ENCODE results near the gene ATP5PD. TPM values are rescaled to one million over a fixed set of nuclear protein-coding genes. Genes with fewer than 3 reads are reported as not detected.

ATP5PD gene
- total RNA-seq, 1 donor from 2014 or later = 277 TPM

GRCh38 chr17:75012346-75013091 is 34.2 kb downstream of the ATP5PD start, which contains the start of gene MRPL58:
Gene MRPL58 (plus strand): TSS chr17:75012670. CDS start chr17:75012687, 17 bp downstream.
- peak; percentile 54 for DNase-seq (ENCODE audit: low read depth)
- no peaks in the 10 kb centered on the region for H3K27me3 ChIP-seq (ENCODE audit: control insufficient read depth, insufficient read depth, low read length)
- TF ChIP-seq, protein P1, sequence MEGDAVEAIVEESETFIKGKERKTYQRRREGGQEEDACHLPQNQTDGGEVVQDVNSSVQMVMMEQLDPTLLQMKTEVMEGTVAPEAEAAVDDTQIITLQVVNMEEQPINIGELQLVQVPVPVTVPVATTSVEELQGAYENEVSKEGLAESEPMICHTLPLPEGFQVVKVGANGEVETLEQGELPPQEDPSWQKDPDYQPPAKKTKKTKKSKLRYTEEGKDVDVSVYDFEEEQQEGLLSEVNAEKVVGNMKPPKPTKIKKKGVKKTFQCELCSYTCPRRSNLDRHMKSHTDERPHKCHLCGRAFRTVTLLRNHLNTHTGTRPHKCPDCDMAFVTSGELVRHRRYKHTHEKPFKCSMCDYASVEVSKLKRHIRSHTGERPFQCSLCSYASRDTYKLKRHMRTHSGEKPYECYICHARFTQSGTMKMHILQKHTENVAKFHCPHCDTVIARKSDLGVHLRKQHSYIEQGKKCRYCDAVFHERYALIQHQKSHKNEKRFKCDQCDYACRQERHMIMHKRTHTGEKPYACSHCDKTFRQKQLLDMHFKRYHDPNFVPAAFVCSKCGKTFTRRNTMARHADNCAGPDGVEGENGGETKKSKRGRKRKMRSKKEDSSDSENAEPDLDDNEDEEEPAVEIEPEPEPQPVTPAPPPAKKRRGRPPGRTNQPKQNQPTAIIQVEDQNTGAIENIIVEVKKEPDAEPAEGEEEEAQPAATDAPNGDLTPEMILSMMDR (IDR thresholded peaks at IDR 0.05; ENCODE audit: insufficient read depth, low read length, severe bottlenecking) = peak; percentile 69
- no peak for FAIRE-seq
- H3K4me3 ChIP-seq (ENCODE audit: low read depth, low read length) = peak within 1 kb of the TSS; percentile 98
- H3K36me3 ChIP-seq (ENCODE audit: control insufficient read depth, insufficient read depth, low read length) = peaks cover 2% of the 10 kb centered on the region

DNA sequence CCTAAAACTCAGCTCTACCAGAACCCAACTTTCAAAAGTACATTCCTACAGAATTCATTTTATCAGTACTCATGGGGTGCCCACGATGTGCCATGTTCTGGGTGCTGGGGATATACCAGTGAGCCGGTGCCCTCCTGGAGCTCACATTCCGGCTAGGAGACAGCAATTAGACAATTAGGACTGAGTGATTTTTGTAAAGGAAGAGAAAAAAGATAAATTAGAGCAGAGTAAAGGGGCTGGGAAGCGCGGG is 34.7 kb downstream of the ATP5PD start:
- DNase-seq (ENCODE audit: low read depth) (no peak), FAIRE-seq (no peak)
- Histone ChIP-seq H3K4me3 (ENCODE audit: low read depth, low read length) (peak overlapping the region; percentile 98), H3K36me3 (ENCODE audit: control insufficient read depth, insufficient read depth, low read length) (peaks cover 2% of the 10 kb centered on the region), H3K27me3 (ENCODE audit: control insufficient read depth, insufficient read depth, low read length) (no peaks in the 10 kb centered on the region)
- TF ChIP-seq, protein P1 (IDR thresholded peaks at IDR 0.05; ENCODE audit: insufficient read depth, low read length, severe bottlenecking) = no peak

DNA sequence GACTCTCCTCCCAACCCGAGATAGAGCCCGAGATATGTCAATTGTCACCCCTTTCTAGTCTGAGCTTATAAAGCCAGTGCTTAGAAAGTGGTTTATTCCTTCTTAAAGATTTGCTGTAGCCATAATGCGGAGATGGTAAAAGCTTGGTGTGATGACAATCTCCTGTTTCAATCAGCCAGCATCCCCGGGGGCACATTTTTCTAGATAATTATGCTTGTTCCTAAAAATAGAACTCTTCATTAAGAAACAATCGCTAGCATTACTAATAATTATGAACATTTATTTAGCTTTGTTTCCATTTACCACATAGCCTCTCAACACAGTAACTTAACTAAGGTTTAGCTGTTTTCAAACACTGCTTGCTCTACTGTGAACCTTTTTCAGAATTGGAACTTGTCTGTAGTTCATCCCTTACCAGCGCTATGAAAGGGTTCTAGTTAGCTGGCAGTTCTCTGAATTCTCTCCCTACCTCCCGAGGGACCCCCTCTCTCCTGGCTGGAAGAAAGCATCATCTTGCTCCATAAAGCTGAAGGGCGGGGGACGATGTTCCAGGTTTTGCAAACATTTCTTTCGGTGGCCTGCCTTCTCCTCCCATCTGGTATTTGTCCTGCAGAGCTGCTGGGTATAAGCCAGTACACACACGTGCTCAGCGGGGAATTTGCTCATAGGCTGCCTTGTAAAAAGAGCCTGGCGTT is 35.2 kb downstream of the ATP5PD start:
- Histone ChIP-seq H3K4me3 (ENCODE audit: low read depth, low read length) (peak overlapping the region; percentile 98), H3K36me3 (ENCODE audit: control insufficient read depth, insufficient read depth, low read length) (peaks cover 1% of the 10 kb centered on the region), H3K27me3 (ENCODE audit: control insufficient read depth, insufficient read depth, low read length) (no peaks in the 10 kb centered on the region)
- FAIRE-seq (no peak), DNase-seq (ENCODE audit: low read depth) (no peak)
- TF ChIP-seq, protein P1 (IDR thresholded peaks at IDR 0.05; ENCODE audit: insufficient read depth, low read length, severe bottlenecking) = no peak

GRCh38 chr17:75010683-75011400 is 35.9 kb downstream of the ATP5PD start:
- H3K36me3 ChIP-seq (ENCODE audit: control insufficient read depth, insufficient read depth, low read length) = no peaks in the 10 kb centered on the region
- no peaks in the 10 kb centered on the region for H3K27me3 ChIP-seq (ENCODE audit: control insufficient read depth, insufficient read depth, low read length)
- DNase-seq (ENCODE audit: low read depth) = peak; percentile 54
- no peak overlapping the region for H3K4me3 ChIP-seq (ENCODE audit: low read depth, low read length)
- no peak for FAIRE-seq
- TF ChIP-seq, protein P1 (IDR thresholded peaks at IDR 0.05; ENCODE audit: insufficient read depth, low read length, severe bottlenecking) = no peak

DNA sequence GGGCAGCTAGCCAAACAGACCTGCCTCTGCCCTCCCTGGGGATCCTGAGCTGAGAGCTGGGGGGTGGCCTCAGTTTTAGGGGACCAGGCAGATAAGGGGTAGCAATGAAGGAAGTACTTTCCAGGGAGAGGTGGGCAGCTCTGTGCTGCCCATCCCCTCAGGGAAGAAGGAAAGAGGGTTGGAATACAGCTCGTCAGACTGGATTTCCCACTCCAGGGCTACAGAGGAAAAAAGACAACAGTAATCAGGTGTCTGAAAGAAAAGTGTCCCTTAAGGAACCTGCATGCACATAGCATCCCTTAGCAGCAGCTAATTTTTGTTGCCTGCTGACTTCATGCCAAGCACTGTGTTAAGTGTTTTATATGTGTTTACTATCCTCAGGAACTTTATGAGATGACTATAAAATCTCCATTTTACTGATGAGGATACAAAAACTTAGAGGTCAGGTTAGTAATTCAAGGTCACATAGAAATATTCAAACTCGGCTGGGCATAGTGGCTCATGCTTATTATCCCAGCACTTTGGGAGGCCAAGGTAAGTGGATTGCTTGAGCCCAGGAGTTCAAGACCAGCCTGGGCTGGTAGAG is 37.5 kb downstream of the ATP5PD start:
- Histone ChIP-seq H3K4me3 (ENCODE audit: low read depth, low read length) (no peak overlapping the region), H3K27me3 (ENCODE audit: control insufficient read depth, insufficient read depth, low read length) (no peaks in the 10 kb centered on the region), H3K36me3 (ENCODE audit: control insufficient read depth, insufficient read depth, low read length) (no peaks in the 10 kb centered on the region)
- TF ChIP-seq, protein P1 (IDR thresholded peaks at IDR 0.05; ENCODE audit: insufficient read depth, low read length, severe bottlenecking) = no peak
- no peak for DNase-seq (ENCODE audit: low read depth)
- FAIRE-seq = no peak
